H1 (cell line): Measurements from ENCODE around the gene THAP4.

Experiments
- CEBPB ChIP-seq: IDR thresholded peaks from 2 replicates; pipeline ENCODE4 v1.6.1; 2012; ENCODE audit warnings: low read depth, low read length
- EP300 ChIP-seq, 2 experiments: IDR thresholded peaks; 1 replicate in 1 of 2; 2 replicates in 1 of 2; pipeline ENCODE4 v1.6.1; 2011 to 2012; ENCODE audit warnings: low read depth in 2 of 2, low read length in 2 of 2, mild to moderate bottlenecking in 2 of 2, borderline replicate concordance in 1 of 2, inconsistent platforms in 1 of 2, moderate library complexity in 1 of 2
- KDM1A ChIP-seq: fragments of 200-600, 300-600 bp; sonication (generic); IDR thresholded peaks from 2 replicates; pipeline ENCODE4 v1.7.1; 2016; ENCODE audit warnings: mild to moderate bottlenecking, low read length, borderline replicate concordance
- KDM4A ChIP-seq: IDR thresholded peaks from one replicate; pipeline ENCODE4 v1.7.1; 2012; ENCODE audit warnings: low read depth, mild to moderate bottlenecking, moderate library complexity, low read length, inconsistent platforms; ENCODE audit not compliant: severe bottlenecking
- PHF8 ChIP-seq: fragments of 200-600 bp; sonication (generic); conservative IDR thresholded peaks from 2 replicates; pipeline ENCODE4 v1.7.1; 2012; ENCODE audit warnings: low read depth, mild to moderate bottlenecking, inconsistent platforms, low read length, moderate library complexity
- POLR2A ChIP-seq, 2 experiments: IDR thresholded peaks; 1 replicate in 1 of 2; 2 replicates in 1 of 2; pipeline ENCODE4 v1.6.1; 2011; ENCODE audit warnings: low read depth in 2 of 2, low read length in 2 of 2, mild to moderate bottlenecking in 2 of 2; ENCODE audit errors: control extremely low read depth in 1 of 2
- POLR2AphosphoS5 ChIP-seq: IDR thresholded peaks from 2 replicates; pipeline ENCODE4 v1.6.1; 2011; ENCODE audit warnings: low read depth, low read length
- RAD21 ChIP-seq, 2 experiments: IDR thresholded peaks in 1 of 2; conservative IDR thresholded peaks in 1 of 2; 2 replicates each; pipeline ENCODE4 v1.6.1; 2011; ENCODE audit warnings: low read depth in 2 of 2, low read length in 2 of 2, improper control_type of control experiment in 1 of 2, inconsistent platforms in 1 of 2, mild to moderate bottlenecking in 1 of 2, moderate library complexity in 1 of 2
- RBBP5 ChIP-seq: IDR thresholded peaks from 2 replicates; pipeline ENCODE4 v1.7.1; 2012; ENCODE audit warnings: low read depth, mild to moderate bottlenecking, inconsistent platforms, low read length, moderate library complexity, borderline replicate concordance
- SIN3A ChIP-seq, 2 experiments: IDR thresholded peaks in 1 of 2; conservative IDR thresholded peaks in 1 of 2; 2 replicates each; pipeline ENCODE4 v1.6.1; 2011 to 2012; ENCODE audit warnings: low read length in 2 of 2, improper control_type of control experiment in 1 of 2, low read depth in 1 of 2, mild to moderate bottlenecking in 1 of 2
- TEAD4 ChIP-seq: IDR thresholded peaks from 2 replicates; pipeline ENCODE4 v1.6.1; 2012; ENCODE audit warnings: low read depth, low read length, inconsistent platforms, mixed read lengths
- YY1 ChIP-seq: IDR thresholded peaks from 2 replicates; pipeline ENCODE4 v1.6.1; 2011; ENCODE audit warnings: low read depth, mild to moderate bottlenecking, low read length
- ZNF274 ChIP-seq: IDR thresholded peaks from 2 replicates; pipeline ENCODE4 v1.7.0; 2012; ENCODE audit warnings: low read length, borderline replicate concordance; ENCODE audit errors: extremely low read depth
- TF ChIP-seq, protein P1 (sequence below): IDR thresholded peaks from 2 replicates; pipeline ENCODE4 v1.6.1; 2012; ENCODE audit warnings: inconsistent platforms

DNA sequence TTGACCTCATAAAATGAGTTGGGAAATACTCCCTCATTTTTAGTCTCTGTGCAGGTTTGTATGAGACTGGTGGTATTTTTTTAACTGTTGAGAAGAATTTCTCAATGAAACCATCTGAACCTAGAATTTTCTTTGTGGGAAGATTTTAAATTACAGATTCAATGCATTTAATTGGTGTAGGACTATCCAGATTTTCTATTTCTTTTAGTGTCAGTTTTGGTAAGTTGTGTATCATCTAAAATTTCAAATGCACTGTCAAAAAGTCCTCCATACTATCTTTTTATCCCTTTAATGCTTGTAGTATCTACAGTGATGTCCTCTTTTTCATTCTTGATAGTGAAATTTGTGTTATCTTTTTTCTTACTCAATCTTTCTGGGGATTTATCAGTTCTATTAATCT lies 80.2 kb downstream of the THAP4 start:
- TF ChIP-seq TEAD4, result no peak
- TF ChIP-seq KDM4A, result no peak
- TF ChIP-seq POLR2AphosphoS5, result no peak
- TF ChIP-seq POLR2A (IDR thresholded peaks at IDR 0.05; ENCODE audit: control extremely low read depth in 1 of 2, low read depth in 2 of 2, low read length in 2 of 2), result no peak
- TF ChIP-seq RBBP5, result no peak
- TF ChIP-seq CEBPB, result no peak
- TF ChIP-seq PHF8, result no peak
- TF ChIP-seq ZNF274, result no peak
- TF ChIP-seq KDM1A, result no peak
- no peak for TF ChIP-seq RAD21 (IDR thresholded peaks at IDR 0.05 in 1 of 2, conservative IDR thresholded peaks at IDR 0.05 in 1 of 2; ENCODE audit: low read depth in 2 of 2, low read length in 2 of 2)
- no peak for TF ChIP-seq SIN3A (conservative IDR thresholded peaks at IDR 0.05 in 1 of 2, IDR thresholded peaks at IDR 0.05 in 1 of 2; ENCODE audit: low read depth in 1 of 2, low read length in 2 of 2)
- TF ChIP-seq, protein P1, sequence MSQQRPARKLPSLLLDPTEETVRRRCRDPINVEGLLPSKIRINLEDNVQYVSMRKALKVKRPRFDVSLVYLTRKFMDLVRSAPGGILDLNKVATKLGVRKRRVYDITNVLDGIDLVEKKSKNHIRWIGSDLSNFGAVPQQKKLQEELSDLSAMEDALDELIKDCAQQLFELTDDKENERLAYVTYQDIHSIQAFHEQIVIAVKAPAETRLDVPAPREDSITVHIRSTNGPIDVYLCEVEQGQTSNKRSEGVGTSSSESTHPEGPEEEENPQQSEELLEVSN, result no peak
- TF ChIP-seq EP300 (IDR thresholded peaks at IDR 0.05; ENCODE audit: borderline replicate concordance in 1 of 2, low read depth in 2 of 2, low read length in 2 of 2), result no peak
- TF ChIP-seq YY1, result no peak
